ENCODE data around the gene HIPK1. TPM values are rescaled to one million over a fixed set of nuclear protein-coding genes. Genes with fewer than 3 reads are reported as not detected.

The HIPK1 gene
- total and polyA plus RNA-seq, 10 of the 15 experiments (the other 5 are each of a cell fraction or from before 2014, with no cell fraction given) = 4.2 to 33.9 (median 11.4) TPM

DNA sequence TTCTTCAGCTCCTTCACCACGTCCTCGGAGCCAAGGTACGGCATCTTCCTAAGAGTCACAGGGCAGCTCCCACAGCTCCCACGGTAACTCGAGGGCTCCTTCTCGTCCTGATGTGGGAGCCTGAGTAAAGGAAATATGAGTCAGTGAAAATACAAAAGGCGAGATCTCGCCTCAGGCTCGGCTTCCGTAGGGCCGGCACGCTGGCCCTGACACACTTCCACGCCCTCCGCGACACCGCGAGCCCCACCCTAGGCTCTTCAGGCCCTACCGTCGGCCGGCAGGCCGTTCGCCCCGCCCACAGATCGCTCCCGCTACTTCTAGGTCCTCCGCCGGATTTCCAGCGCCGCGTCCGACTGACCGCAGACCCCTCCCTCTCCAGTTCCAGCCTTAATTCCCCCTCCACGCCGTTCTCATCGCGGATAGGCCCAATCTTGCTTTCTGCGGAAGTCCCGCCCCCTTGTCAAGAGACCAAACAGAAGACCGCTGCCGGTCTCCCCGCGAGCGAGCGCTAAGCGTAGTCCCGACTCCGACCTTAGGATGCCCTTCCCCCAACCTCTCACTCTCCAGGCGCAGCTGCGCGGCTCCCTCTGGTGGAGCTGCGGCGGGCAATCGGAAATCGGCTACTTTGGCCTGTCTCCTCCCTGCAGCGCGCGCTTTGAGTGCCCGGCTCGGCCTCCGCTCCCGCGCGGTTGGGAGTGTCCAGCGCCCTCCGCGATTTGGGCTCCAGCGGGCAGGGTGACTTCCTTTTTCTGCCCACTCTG lies 24.3 kb upstream of the HIPK1 start, which contains the start of the genes AP4B1 and DCLRE1B (continued):
- peak; percentile 98 for TF ChIP-seq CHD2 (IDR thresholded peaks at IDR 0.05; ENCODE audit: borderline replicate concordance, low read depth, low read length)

DNA sequence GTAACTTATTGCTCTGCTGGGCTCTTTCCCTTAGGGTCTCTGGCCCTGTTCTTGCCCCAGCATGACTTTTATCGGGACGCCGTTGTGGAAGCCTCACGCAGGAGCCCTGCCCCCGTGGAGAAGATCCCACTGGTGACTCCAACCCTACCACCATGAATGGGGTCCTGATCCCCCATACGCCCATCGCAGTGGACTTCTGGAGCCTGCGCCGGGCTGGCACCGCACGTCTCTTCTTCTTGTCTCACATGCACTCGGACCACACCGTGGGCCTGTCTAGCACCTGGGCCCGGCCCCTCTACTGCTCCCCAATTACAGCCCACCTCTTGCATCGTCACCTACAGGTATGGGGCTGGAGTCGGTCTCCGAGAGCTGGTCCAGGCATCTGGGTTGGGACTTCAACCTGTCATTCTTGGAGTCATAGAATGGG lies 23.7 kb upstream of the HIPK1 start:
- FAIRE-seq = no peak
- in situ Hi-C loops (cut with MboI) = no loop called here
- 4% methylated on average over 15 of the region's 17 CpGs for WGBS (ENCODE audit: insufficient coverage, insufficient replicate concordance, low lambda C conversion rate, missing lambda C conversion rate)
- TF ChIP-seq HCFC1 (IDR thresholded peaks at IDR 0.05; ENCODE audit: low read length) = no peak
- TF ChIP-seq CEBPB (IDR thresholded peaks at IDR 0.05; ENCODE audit: borderline replicate concordance in 1 of 2, low read depth in 2 of 2, low read length in 2 of 2) = 0 out of 4 replicates have a peak, but pooled peaks of 1 of the 2 experiments have one; percentile 0
- TF ChIP-seq, protein P1, sequence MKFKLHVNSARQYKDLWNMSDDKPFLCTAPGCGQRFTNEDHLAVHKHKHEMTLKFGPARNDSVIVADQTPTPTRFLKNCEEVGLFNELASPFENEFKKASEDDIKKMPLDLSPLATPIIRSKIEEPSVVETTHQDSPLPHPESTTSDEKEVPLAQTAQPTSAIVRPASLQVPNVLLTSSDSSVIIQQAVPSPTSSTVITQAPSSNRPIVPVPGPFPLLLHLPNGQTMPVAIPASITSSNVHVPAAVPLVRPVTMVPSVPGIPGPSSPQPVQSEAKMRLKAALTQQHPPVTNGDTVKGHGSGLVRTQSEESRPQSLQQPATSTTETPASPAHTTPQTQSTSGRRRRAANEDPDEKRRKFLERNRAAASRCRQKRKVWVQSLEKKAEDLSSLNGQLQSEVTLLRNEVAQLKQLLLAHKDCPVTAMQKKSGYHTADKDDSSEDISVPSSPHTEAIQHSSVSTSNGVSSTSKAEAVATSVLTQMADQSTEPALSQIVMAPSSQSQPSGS (IDR thresholded peaks at IDR 0.05; ENCODE audit: low read length) = 0 out of 2 replicates have a peak, but pooled peaks have one; percentile 38
- no peak for TF ChIP-seq RAD51 (IDR thresholded peaks at IDR 0.05)
- TF ChIP-seq DPF2 (IDR thresholded peaks at IDR 0.05) = peak; percentile 72; the same call in 1 of the 2 replicates
- 0 out of 2 replicates have a peak, but pooled peaks have one; percentile 38 for TF ChIP-seq ASH2L (IDR thresholded peaks at IDR 0.05; ENCODE audit: borderline replicate concordance, low read depth)
- TF ChIP-seq ZNF24 (IDR thresholded peaks at IDR 0.05) = no peak
- peak; percentile 83; the same call in 1 of the 2 replicates for TF ChIP-seq GATAD2B (conservative IDR thresholded peaks at IDR 0.05; ENCODE audit: low read depth)
- TF ChIP-seq SPI1 (IDR thresholded peaks at IDR 0.05; ENCODE audit: borderline replicate concordance, insufficient read depth, low read depth, low read length) = no peak
- no peak for TF ChIP-seq JUNB (IDR thresholded peaks at IDR 0.05)
- TF ChIP-seq YY1 (IDR thresholded peaks at IDR 0.05; ENCODE audit: low read depth, low read length) = no peak
- TF ChIP-seq MTA3 (IDR thresholded peaks at IDR 0.05; ENCODE audit: borderline replicate concordance, low read length) = no peak
- TF ChIP-seq, protein P2, sequence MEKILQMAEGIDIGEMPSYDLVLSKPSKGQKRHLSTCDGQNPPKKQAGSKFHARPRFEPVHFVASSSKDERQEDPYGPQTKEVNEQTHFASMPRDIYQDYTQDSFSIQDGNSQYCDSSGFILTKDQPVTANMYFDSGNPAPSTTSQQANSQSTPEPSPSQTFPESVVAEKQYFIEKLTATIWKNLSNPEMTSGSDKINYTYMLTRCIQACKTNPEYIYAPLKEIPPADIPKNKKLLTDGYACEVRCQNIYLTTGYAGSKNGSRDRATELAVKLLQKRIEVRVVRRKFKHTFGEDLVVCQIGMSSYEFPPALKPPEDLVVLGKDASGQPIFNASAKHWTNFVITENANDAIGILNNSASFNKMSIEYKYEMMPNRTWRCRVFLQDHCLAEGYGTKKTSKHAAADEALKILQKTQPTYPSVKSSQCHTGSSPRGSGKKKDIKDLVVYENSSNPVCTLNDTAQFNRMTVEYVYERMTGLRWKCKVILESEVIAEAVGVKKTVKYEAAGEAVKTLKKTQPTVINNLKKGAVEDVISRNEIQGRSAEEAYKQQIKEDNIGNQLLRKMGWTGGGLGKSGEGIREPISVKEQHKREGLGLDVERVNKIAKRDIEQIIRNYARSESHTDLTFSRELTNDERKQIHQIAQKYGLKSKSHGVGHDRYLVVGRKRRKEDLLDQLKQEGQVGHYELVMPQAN (conservative IDR thresholded peaks at IDR 0.05) = peak; percentile 99; the same call in 1 of the 2 replicates
- no peak for TF ChIP-seq NFYA (IDR thresholded peaks at IDR 0.05; ENCODE audit: borderline replicate concordance, low read depth, low read length)
- TF ChIP-seq BMI1 (IDR thresholded peaks at IDR 0.05; ENCODE audit: borderline replicate concordance) = no peak

More for the DNA sequence above, 23.7 kb upstream of the HIPK1 start:
- peak overlapping the region; percentile 95 for H3K4me2 ChIP-seq (ENCODE audit: control insufficient read depth, insufficient read depth)
- H3K9ac ChIP-seq (ENCODE audit: control insufficient read depth, insufficient read depth, low read length) = peak overlapping the region; percentile 93
- peaks cover 38% of the 10 kb centered on the region for H3K79me2 ChIP-seq (ENCODE audit: control insufficient read depth, insufficient read depth, low read length)
- ChIA-PET RAD21 (ENCODE audit: unreplicated experiment) (interaction anchor here (0.8 to 4.0 kb wide), 9 partner anchors 15 to 71 kb away, joined by 3 to 110 read pairs (median 38); partner anchors contain the start of gene HIPK1), SMC1A (ENCODE audit: uncharacterized antibody, unreplicated experiment) (interaction anchor here (1.0 to 7.9 kb wide), 11 partner anchors 11 to 72 kb away, joined by 3 to 205 read pairs (median 19); partner anchors contain the start of genes BCL2L15 and HIPK1), POLR2A (interaction anchor here (0.6 to 5.8 kb wide), 5 partner anchors 10 to 47 kb away, joined by 4 to 68 read pairs (median 38); partner anchors contain the start of gene HIPK1), CTCF (interaction anchor here (1.0 to 7.7 kb wide), 8 partner anchors 16 to 377 kb away, joined by 3 to 79 read pairs (median 41); partner anchors contain the start of gene HIPK1)
- no peaks in the 10 kb centered on the region for H3K9me3 ChIP-seq (replicated peaks; ENCODE audit: control insufficient read depth, insufficient read depth, low read length)
- no peaks in the 10 kb centered on the region for H3K27me3 ChIP-seq (replicated peaks in 1 of 2; ENCODE audit: control insufficient read depth in 2 of 2, insufficient read depth in 2 of 2, low read length in 1 of 2)
- H2AFZ ChIP-seq (ENCODE audit: control insufficient read depth, low read depth, low read length) = peak overlapping the region; percentile 95
- intact Hi-C loops (cut with micrococcal nuclease; ENCODE audit: unreplicated experiment) = loop anchor here (1.0 to 10.0 kb wide), 6 partner anchors 24 to 151 kb away; partner anchors contain the start of genes HIPK1, PHTF1 and RSBN1
- BruUV-seq (replicated peaks) = TSS peak; percentile 75
- H3K27ac ChIP-seq (ENCODE audit: control insufficient read depth, insufficient read depth) = peak overlapping the region; percentile 84
- DNase-seq (ENCODE audit: low read depth, low spot score) = no peak
- peaks cover 3% of the 10 kb centered on the region for H3K4me1 ChIP-seq (ENCODE audit: control insufficient read depth, insufficient read depth, low read length)
- no peaks in the 10 kb centered on the region for H4K20me1 ChIP-seq (ENCODE audit: control insufficient read depth, insufficient read depth)
- peak overlapping the region; percentile 91 for H3K4me3 ChIP-seq
- peak; percentile 27 for ATAC-seq
- H3K36me3 ChIP-seq (ENCODE audit: control insufficient read depth in 2 of 2, insufficient read depth in 2 of 2, low read length in 1 of 2) = peaks cover 0 to 9% of the 10 kb centered on the region in 2 experiments; a peak in 1 of 4 replicates

Data from GM12878 (cell line).